Ascending aorta (tissue), 2 donors: ENCODE results near the gene UBL4B. TPM values are rescaled to one million over a fixed set of nuclear protein-coding genes. Genes with fewer than 3 reads are reported as not detected.

Source experiments
- DNase-seq, 2 donors: peaks; one replicate each; pipeline ENCODE4 v3.0.0-alpha.2; 2019; ENCODE audit warnings: low spot score in 2 of 2
- H3K27ac ChIP-seq, 2 donors: fragments of 200-600 bp; sonication (generic); one replicate each; pipeline ENCODE4 v1.5.1; 2016 to 2017; ENCODE audit warnings: mild to moderate bottlenecking in 1 of 2
- H3K27me3 ChIP-seq: fragments of 200-600 bp; sonication (generic); one replicate; pipeline ENCODE4 v1.5.1; 2017
- H3K36me3 ChIP-seq, 2 donors: fragments of 200-600 bp; sonication (generic); one replicate each; pipeline ENCODE4 v1.5.1; 2016
- H3K4me1 ChIP-seq, 2 donors: fragments of 200-600 bp; sonication (generic); one replicate each; pipeline ENCODE4 v1.5.1; 2016 to 2017; ENCODE audit warnings: mild to moderate bottlenecking in 1 of 2
- H3K4me3 ChIP-seq, 2 donors: fragments of 200-600 bp; sonication (generic); one replicate each; pipeline ENCODE4 v1.5.1; 2016 to 2017; ENCODE audit warnings: mild to moderate bottlenecking in 1 of 2
- H3K9me3 ChIP-seq, 2 donors: fragments of 200-600 bp; sonication (generic); one replicate each; pipeline ENCODE4 v1.5.1; 2016
- intact Hi-C: fragments of 100-400 bp; cut with DNase I; formaldehyde crosslinking; loops from one replicate; pipeline ENCODE4 v1.15.1; 2023
- total RNA-seq: library from RNA; depleted of rRNA; stranded (reverse); fragments of >200 nt; gene quantifications from one replicate; pipeline ENCODE4 v1.1.0, GENCODE V29; 2016
- TF ChIP-seq, protein P1 (sequence below), 3 experiments: fragments of 200-600 bp in 2 of 3; fragments of 450-650 bp in 1 of 3; sonication (generic) in 2 of 3; IDR thresholded peaks; one replicate each; pipeline ENCODE4 v1.5.1; 2016 to 2019; ENCODE audit warnings: antibody characterized with exemption in 3 of 3, mild to moderate bottlenecking in 1 of 3, moderate library complexity in 1 of 3

Gene UBL4B
- total RNA-seq, 1 donor from 2014 or later = not detected

GRCh38 chr1:110153407-110153950 lies 41.2 kb downstream of the UBL4B start:
- H3K9me3 ChIP-seq = no peaks in the 10 kb centered on the region
- DNase-seq = no peak
- H3K27me3 ChIP-seq = peaks cover 7% of the 10 kb centered on the region
- no peaks in the 10 kb centered on the region for H3K36me3 ChIP-seq
- H3K4me1 ChIP-seq = peaks cover 0 to 3% of the 10 kb centered on the region in 2 donors
- no peak overlapping the region for H3K4me3 ChIP-seq
- H3K27ac ChIP-seq = no peak overlapping the region
- TF ChIP-seq, protein P1, sequence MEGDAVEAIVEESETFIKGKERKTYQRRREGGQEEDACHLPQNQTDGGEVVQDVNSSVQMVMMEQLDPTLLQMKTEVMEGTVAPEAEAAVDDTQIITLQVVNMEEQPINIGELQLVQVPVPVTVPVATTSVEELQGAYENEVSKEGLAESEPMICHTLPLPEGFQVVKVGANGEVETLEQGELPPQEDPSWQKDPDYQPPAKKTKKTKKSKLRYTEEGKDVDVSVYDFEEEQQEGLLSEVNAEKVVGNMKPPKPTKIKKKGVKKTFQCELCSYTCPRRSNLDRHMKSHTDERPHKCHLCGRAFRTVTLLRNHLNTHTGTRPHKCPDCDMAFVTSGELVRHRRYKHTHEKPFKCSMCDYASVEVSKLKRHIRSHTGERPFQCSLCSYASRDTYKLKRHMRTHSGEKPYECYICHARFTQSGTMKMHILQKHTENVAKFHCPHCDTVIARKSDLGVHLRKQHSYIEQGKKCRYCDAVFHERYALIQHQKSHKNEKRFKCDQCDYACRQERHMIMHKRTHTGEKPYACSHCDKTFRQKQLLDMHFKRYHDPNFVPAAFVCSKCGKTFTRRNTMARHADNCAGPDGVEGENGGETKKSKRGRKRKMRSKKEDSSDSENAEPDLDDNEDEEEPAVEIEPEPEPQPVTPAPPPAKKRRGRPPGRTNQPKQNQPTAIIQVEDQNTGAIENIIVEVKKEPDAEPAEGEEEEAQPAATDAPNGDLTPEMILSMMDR (IDR thresholded peaks at IDR 0.05) = no peak
- intact Hi-C loops = no loop called here

DNA sequence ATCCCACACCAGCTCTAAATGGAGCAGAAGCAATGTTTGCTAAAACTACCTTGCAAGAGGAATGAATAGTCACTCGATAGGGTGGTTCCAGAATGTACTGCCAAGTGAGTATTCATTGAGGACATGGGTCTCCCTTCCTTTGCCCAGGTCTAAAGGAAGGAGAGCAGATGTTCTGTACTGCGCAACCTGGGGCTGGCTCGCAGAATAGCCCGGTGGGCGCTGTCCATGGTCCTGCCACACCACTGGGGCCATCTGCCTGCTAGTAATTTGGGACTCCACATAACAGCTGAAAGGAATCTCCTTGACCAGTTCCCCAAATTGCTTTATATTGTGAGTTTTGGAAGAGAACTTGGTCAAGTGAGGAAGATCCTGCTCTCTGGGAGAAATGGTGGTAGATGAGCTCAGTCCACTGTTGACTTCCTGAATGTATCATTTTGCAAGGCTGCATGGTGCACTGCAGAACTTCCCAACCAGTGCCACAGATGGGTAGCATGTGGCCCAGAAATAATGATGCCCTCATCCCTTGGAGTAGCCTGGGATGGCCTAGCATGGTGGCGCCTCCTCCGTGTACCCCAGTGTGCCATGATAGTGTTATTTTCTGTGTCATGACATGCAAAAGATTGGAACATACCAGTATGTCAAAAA lies 43.8 kb downstream of the UBL4B start:
- H3K4me1 ChIP-seq = no peaks in the 10 kb centered on the region
- intact Hi-C loops = no loop called here
- H3K4me3 ChIP-seq = no peak overlapping the region
- no peaks in the 10 kb centered on the region for H3K27me3 ChIP-seq
- DNase-seq = no peak
- no peaks in the 10 kb centered on the region for H3K9me3 ChIP-seq
- H3K27ac ChIP-seq = no peak overlapping the region
- TF ChIP-seq, protein P1 (IDR thresholded peaks at IDR 0.05) = no peak
- H3K36me3 ChIP-seq = no peaks in the 10 kb centered on the region

DNA sequence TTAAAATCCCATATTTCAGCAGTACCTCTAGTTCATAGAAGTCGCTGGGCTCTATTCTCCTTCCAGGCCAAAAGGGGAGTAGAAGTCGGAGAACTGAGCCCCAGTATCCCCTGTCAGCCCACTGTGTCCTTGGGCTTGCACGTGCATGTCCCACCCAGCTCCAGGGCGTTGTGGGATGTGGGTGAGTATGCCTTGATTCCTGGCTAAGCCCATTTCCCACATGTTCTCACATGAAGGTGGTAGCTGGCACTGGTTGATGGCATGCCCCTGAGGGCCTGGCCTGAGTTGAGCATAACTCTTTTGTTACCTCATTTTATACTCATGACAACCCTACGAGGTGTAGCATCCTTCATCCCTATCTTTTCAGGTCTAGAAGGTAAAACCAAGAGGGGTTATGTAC lies 46.0 kb downstream of the UBL4B start:
- DNase-seq = no peak
- intact Hi-C loops = no loop called here
- no peaks in the 10 kb centered on the region for H3K36me3 ChIP-seq
- no peaks in the 10 kb centered on the region for H3K27me3 ChIP-seq
- no peaks in the 10 kb centered on the region for H3K4me1 ChIP-seq
- no peak overlapping the region for H3K4me3 ChIP-seq
- no peak overlapping the region for H3K27ac ChIP-seq
- no peaks in the 10 kb centered on the region for H3K9me3 ChIP-seq
- TF ChIP-seq, protein P1 (IDR thresholded peaks at IDR 0.05) = no peak

GRCh38 chr1:110159168-110159567 lies 46.9 kb downstream of the UBL4B start:
- H3K27ac ChIP-seq = no peak overlapping the region
- no peaks in the 10 kb centered on the region for H3K4me1 ChIP-seq
- no peaks in the 10 kb centered on the region for H3K9me3 ChIP-seq
- DNase-seq = no peak
- intact Hi-C loops = no loop called here
- TF ChIP-seq, protein P1 (IDR thresholded peaks at IDR 0.05) = no peak
- no peaks in the 10 kb centered on the region for H3K36me3 ChIP-seq
- no peaks in the 10 kb centered on the region for H3K27me3 ChIP-seq
- H3K4me3 ChIP-seq = no peak overlapping the region

GRCh38 chr1:110160538-110161100 lies 48.4 kb downstream of the UBL4B start:
- Histone ChIP-seq H3K4me1 (no peaks in the 10 kb centered on the region), H3K27me3 (no peaks in the 10 kb centered on the region), H3K4me3 (no peak overlapping the region), H3K36me3 (no peaks in the 10 kb centered on the region), H3K27ac (no peak overlapping the region), H3K9me3 (no peaks in the 10 kb centered on the region)
- DNase-seq = no peak
- intact Hi-C loops = no loop called here
- TF ChIP-seq, protein P1 (IDR thresholded peaks at IDR 0.05) = no peak
